ENCODE results near the gene FHOD3. TPM values are rescaled to one million over a fixed set of nuclear protein-coding genes. Genes with fewer than 3 reads are reported as not detected.
A peak's percentile ranks its signal among the peaks of the same experiment; 100 is the strongest.

Gene FHOD3
- total RNA-seq, 2 experiments from 2014 or later: not detected

DNA sequence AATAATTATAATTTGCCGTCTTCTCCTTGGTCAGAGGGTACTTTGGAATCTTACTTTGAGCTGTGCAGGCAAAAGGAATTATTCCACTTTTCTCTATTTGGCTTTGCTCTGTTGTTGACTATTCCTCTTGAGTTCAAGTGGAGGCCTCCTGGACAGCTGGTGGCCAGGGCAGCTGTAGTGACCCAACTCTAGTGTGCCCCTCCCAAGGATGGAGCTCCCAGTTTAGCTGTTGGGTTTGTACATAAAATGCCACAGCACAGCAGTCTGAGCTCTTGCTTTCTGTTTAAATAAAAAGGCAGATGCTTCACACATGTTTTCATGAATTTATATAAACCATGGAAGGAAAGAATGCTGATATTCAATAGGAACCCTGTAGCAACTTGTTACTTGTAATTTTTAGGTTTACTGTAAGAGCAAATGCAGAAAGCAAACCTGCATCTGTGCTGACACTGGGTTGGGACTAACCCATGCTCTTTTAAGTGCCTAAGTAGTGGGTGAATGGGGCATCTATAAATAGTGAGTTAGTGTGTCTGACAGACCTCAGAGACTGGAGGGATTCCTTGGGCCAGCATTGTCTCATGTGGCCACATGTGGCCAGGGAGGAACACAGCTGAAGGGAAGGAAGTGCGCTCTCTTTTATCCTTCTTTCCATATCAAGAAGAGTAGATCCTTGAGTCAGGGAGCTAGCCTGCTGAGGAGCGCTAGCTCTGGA lies 121.8 kb downstream of the FHOD3 start:
- CTCF ChIA-PET: interaction anchor here (1.2 kb wide), 1 partner anchor 17 kb away, joined by 3 read pairs; no protein-coding TSS in a partner anchor
- H3K27me3 Mint-ChIP-seq: peaks cover 2% of the 10 kb centered on the region
- no peak overlapping the region for H3K27ac Mint-ChIP-seq
- H3K4me1 Mint-ChIP-seq (ENCODE audit: low read depth): no peaks in the 10 kb centered on the region
- H3K36me3 Mint-ChIP-seq: no peaks in the 10 kb centered on the region
- POLR2A ChIA-PET: no interaction called here
- intact Hi-C loops (cut with micrococcal nuclease): no loop called here
- H3K9me3 Mint-ChIP-seq: no peaks in the 10 kb centered on the region
- no peak for DNase-seq
- no peak overlapping the region for H3K4me3 Mint-ChIP-seq

GRCh38 chr18:36419900-36420531 lies 122.5 kb downstream of the FHOD3 start:
- ChIA-PET POLR2A (no interaction called here), CTCF (interaction anchor here (1.2 kb wide), 1 partner anchor 17 kb away, joined by 3 read pairs; no protein-coding TSS in a partner anchor)
- intact Hi-C loops (cut with micrococcal nuclease): no loop called here
- H3K36me3 Mint-ChIP-seq: no peaks in the 10 kb centered on the region
- H3K27ac Mint-ChIP-seq: no peak overlapping the region
- H3K4me3 Mint-ChIP-seq: no peak overlapping the region
- DNase-seq: peak; percentile 34
- H3K27me3 Mint-ChIP-seq: peaks cover 2% of the 10 kb centered on the region
- H3K4me1 Mint-ChIP-seq (ENCODE audit: low read depth): no peaks in the 10 kb centered on the region
- no peaks in the 10 kb centered on the region for H3K9me3 Mint-ChIP-seq

GRCh38 chr18:36420826-36421225 lies 123.3 kb downstream of the FHOD3 start:
- intact Hi-C loops (cut with micrococcal nuclease): no loop called here
- H3K9me3 Mint-ChIP-seq: no peaks in the 10 kb centered on the region
- no peak for DNase-seq
- no peaks in the 10 kb centered on the region for H3K36me3 Mint-ChIP-seq
- H3K4me1 Mint-ChIP-seq (ENCODE audit: low read depth): no peaks in the 10 kb centered on the region
- H3K4me3 Mint-ChIP-seq: no peak overlapping the region
- POLR2A ChIA-PET: no interaction called here
- no peak overlapping the region for H3K27ac Mint-ChIP-seq
- CTCF ChIA-PET: interaction anchor here (1.2 kb wide), 1 partner anchor 16 kb away, joined by 3 read pairs; no protein-coding TSS in a partner anchor
- peaks cover 2% of the 10 kb centered on the region for H3K27me3 Mint-ChIP-seq

DNA sequence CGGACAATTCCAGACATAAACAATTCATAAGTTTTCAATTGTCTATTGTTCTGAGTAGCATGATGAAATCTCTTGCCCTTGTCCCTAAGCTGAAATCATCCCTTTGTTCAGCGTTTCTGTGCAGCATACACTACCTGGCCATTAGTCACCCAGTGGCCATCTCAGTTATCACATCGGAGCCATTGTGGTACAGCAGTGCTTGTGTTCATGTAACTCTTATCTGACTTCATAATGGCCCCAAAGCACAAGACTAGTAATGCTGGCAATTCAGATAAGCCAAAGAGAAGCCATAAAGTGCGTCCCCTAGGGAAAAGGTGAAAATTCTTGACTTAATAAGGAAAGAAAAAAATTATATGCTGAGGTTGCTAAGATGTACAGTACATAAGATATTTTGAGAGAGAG lies 127.2 kb downstream of the FHOD3 start:
- H3K4me1 Mint-ChIP-seq (ENCODE audit: low read depth): no peaks in the 10 kb centered on the region
- no peaks in the 10 kb centered on the region for H3K36me3 Mint-ChIP-seq

DNA sequence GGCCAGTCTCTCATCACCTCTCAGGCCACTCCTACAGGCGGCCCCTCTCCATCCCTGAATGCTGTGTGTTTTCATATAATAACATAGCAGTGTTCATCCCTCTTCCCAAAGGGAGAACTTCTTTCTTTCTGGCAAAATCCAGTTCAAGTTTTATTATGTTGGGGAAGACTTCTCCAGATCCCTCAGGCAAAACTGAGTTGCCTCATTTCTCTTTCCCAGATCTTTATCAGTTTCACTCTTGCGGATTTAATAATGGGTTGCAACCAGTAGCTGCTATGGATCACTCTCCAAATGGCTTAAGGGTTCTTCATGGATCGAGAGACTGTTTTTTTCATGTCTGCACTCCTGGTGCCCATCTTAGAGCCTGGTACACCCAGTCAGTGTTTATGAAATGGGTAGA lies 129.9 kb downstream of the FHOD3 start:
- POLR2A ChIA-PET: no interaction called here
- peaks cover 3% of the 10 kb centered on the region for H3K27me3 Mint-ChIP-seq
- no peaks in the 10 kb centered on the region for H3K9me3 Mint-ChIP-seq
- H3K27ac Mint-ChIP-seq: no peak overlapping the region
- no peaks in the 10 kb centered on the region for H3K4me1 Mint-ChIP-seq (ENCODE audit: low read depth)
- no peaks in the 10 kb centered on the region for H3K36me3 Mint-ChIP-seq
- intact Hi-C loops (cut with micrococcal nuclease): no loop called here
- DNase-seq: no peak
- no peak overlapping the region for H3K4me3 Mint-ChIP-seq
- CTCF ChIA-PET: no interaction called here

More for the DNA sequence above, 127.2 kb downstream of the FHOD3 start:
- Mint-ChIP-seq H3K9me3 (no peaks in the 10 kb centered on the region), H3K27ac (no peak overlapping the region), H3K27me3 (peaks cover 5% of the 10 kb centered on the region), H3K4me3 (no peak overlapping the region)
- no peak for DNase-seq
- intact Hi-C loops (cut with micrococcal nuclease): no loop called here
- ChIA-PET POLR2A (no interaction called here), CTCF (no interaction called here)

GRCh38 chr18:36427831-36428230 lies 130.3 kb downstream of the FHOD3 start:
- intact Hi-C loops (cut with micrococcal nuclease): no loop called here
- no peaks in the 10 kb centered on the region for H3K36me3 Mint-ChIP-seq
- ChIA-PET CTCF (no interaction called here), POLR2A (no interaction called here)
- no peaks in the 10 kb centered on the region for H3K9me3 Mint-ChIP-seq
- H3K4me1 Mint-ChIP-seq (ENCODE audit: low read depth): no peaks in the 10 kb centered on the region
- H3K27me3 Mint-ChIP-seq: peaks cover 3% of the 10 kb centered on the region
- H3K4me3 Mint-ChIP-seq: no peak overlapping the region
- DNase-seq: no peak
- H3K27ac Mint-ChIP-seq: no peak overlapping the region

DNA sequence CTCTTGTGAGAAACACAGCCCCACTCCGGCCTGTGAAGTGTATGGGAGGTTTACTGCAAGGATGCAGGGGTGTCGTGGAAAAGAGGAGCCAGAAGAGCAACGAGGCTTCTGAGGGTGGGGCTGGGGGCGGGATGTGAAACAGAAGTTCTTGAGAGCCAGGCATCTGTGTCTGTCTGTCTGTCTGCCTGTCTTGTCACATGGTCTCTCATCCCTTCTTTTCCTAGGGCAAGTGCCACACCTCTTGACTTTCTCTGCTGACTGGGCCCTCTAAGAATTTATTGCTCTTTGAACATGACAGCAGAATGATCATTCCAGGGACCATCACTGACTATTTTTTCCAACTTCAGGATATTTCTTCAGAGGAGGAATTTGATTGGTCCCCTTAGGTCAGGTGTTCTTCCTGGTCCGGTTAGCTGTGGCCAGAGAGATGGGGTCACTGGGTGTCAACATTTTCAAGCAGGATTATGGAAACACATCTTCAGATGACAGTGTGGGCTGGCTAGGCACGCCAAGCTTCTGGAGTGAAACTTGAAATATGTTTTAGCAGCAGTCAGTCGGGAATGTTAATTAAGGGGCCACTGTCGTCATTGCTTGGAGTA lies 131.0 kb downstream of the FHOD3 start:
- Mint-ChIP-seq H3K27ac (no peak overlapping the region), H3K27me3 (peaks cover 3% of the 10 kb centered on the region), H3K4me1 (ENCODE audit: low read depth) (no peaks in the 10 kb centered on the region), H3K9me3 (no peaks in the 10 kb centered on the region), H3K4me3 (no peak overlapping the region), H3K36me3 (no peaks in the 10 kb centered on the region)
- POLR2A ChIA-PET: no interaction called here
- intact Hi-C loops (cut with micrococcal nuclease): no loop called here
- CTCF ChIA-PET: no interaction called here
- no peak for DNase-seq

- ChIA-PET POLR2A (no interaction called here), CTCF (no interaction called here)
- no peaks in the 10 kb centered on the region for H3K4me1 Mint-ChIP-seq (ENCODE audit: low read depth)
- no peaks in the 10 kb centered on the region for H3K9me3 Mint-ChIP-seq
- no peak overlapping the region for H3K4me3 Mint-ChIP-seq
- H3K27me3 Mint-ChIP-seq: peaks cover 5% of the 10 kb centered on the region
- no peaks in the 10 kb centered on the region for H3K36me3 Mint-ChIP-seq
- H3K27ac Mint-ChIP-seq: no peak overlapping the region
- intact Hi-C loops (cut with micrococcal nuclease): no loop called here
- no peak for DNase-seq
These were observed 135.5 kb downstream of the FHOD3 start for GRCh38 chr18:36432880-36433555.

DNA sequence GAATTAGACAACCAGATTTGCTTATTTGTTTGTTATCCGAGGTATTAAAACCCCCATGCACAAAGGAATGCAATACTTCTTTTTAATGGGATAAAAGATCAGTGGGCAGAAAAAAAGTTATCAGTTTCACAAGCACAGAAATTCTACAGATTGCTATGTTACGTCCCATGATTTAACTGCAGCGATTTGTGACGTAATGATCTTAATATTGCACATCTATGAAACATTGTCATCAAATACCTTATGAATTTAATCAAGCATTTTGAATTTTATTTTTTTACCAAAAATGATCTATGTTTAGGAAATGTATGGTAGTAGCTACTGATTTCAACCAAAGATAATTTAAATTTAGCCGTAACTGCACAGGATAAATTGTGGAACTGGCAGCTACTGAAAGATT lies 138.9 kb downstream of the FHOD3 start:
- ChIA-PET CTCF (interaction anchor here (1.2 kb wide), 1 partner anchor 16 kb away, joined by 3 read pairs; no protein-coding TSS in a partner anchor), POLR2A (no interaction called here)
- no peak overlapping the region for H3K4me3 Mint-ChIP-seq
- no peak for DNase-seq
- no peaks in the 10 kb centered on the region for H3K36me3 Mint-ChIP-seq
- intact Hi-C loops (cut with micrococcal nuclease): no loop called here
- peaks cover 14% of the 10 kb centered on the region for H3K27me3 Mint-ChIP-seq
- H3K4me1 Mint-ChIP-seq (ENCODE audit: low read depth): no peaks in the 10 kb centered on the region
- no peaks in the 10 kb centered on the region for H3K9me3 Mint-ChIP-seq
- no peak overlapping the region for H3K27ac Mint-ChIP-seq

GRCh38 chr18:36440614-36441013 lies 143.1 kb downstream of the FHOD3 start:
- H3K27ac Mint-ChIP-seq: no peak overlapping the region
- no peaks in the 10 kb centered on the region for H3K4me1 Mint-ChIP-seq (ENCODE audit: low read depth)
- peaks cover 10% of the 10 kb centered on the region for H3K27me3 Mint-ChIP-seq
- intact Hi-C loops (cut with micrococcal nuclease): no loop called here
- no peaks in the 10 kb centered on the region for H3K9me3 Mint-ChIP-seq
- ChIA-PET CTCF (no interaction called here), POLR2A (no interaction called here)
- no peaks in the 10 kb centered on the region for H3K36me3 Mint-ChIP-seq
- no peak overlapping the region for H3K4me3 Mint-ChIP-seq
- no peak for DNase-seq

- ChIA-PET CTCF (no interaction called here), POLR2A (no interaction called here)
- no peaks in the 10 kb centered on the region for H3K36me3 Mint-ChIP-seq
- intact Hi-C loops (cut with micrococcal nuclease): no loop called here
- no peak overlapping the region for H3K27ac Mint-ChIP-seq
- no peak for DNase-seq
- H3K9me3 Mint-ChIP-seq: no peaks in the 10 kb centered on the region
- H3K4me1 Mint-ChIP-seq (ENCODE audit: low read depth): no peaks in the 10 kb centered on the region
- H3K27me3 Mint-ChIP-seq: peaks cover 9% of the 10 kb centered on the region
- H3K4me3 Mint-ChIP-seq: no peak overlapping the region
These were observed 144.1 kb downstream of the FHOD3 start for GRCh38 chr18:36441426-36442240.

- Mint-ChIP-seq H3K4me1 (ENCODE audit: low read depth) (no peaks in the 10 kb centered on the region), H3K27me3 (peaks cover 9% of the 10 kb centered on the region), H3K4me3 (no peak overlapping the region), H3K36me3 (no peaks in the 10 kb centered on the region), H3K9me3 (no peaks in the 10 kb centered on the region), H3K27ac (no peak overlapping the region)
- CTCF ChIA-PET: no interaction called here
- DNase-seq: no peak
- POLR2A ChIA-PET: no interaction called here
- intact Hi-C loops (cut with micrococcal nuclease): no loop called here
These were observed 145.2 kb downstream of the FHOD3 start for GRCh38 chr18:36442717-36443116.
